Right forelimb (tissue), 1 donor: ENCODE measurements around the gene SRRM3.
"Not testable (repeated sequence)": the region's sequence is repeated elsewhere in the genome, so short reads cannot be mapped to it uniquely, and the experiment has no call there.

Experiments used
- DNase-seq: peaks from one replicate; pipeline ENCODE4 v3.0.0-alpha.2; 2018

Gene SRRM3

GRCh38 chr7:76317782-76318487, 116.2 kb downstream of the SRRM3 start:
- peak; percentile 98 for DNase-seq

- peak; percentile 78 for DNase-seq
These were observed 117.0 kb downstream of the SRRM3 start for GRCh38 chr7:76318488-76319353.

- no peak for DNase-seq
These were observed 123.4 kb downstream of the SRRM3 start for GRCh38 chr7:76325092-76325491.

- peak; percentile 13 for DNase-seq
These were observed 124.1 kb downstream of the SRRM3 start for GRCh38 chr7:76325811-76326210.

GRCh38 chr7:76326646-76327233, 125.0 kb downstream of the SRRM3 start:
- DNase-seq = no peak

DNA sequence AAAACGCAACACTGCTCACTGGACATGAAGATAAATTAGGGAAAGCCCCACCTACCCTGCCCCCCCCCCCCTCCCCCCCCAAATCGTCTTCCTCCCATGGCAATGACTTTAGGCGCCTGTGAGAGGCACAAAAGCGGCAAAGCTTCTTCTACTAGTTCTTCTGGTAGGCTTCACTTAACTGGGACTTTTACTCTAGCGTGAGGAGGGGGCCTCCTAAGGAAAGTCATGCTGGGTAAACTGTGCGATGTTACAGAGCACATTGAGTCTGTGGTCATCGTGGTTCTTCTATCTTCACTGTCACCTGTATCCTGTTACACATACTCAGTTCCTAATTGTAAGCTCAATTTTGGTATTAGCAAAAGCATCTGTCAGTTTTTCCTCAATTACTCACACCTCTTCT, 125.9 kb downstream of the SRRM3 start:
- DNase-seq = peak; percentile 10

- peak; percentile 15 for DNase-seq
These were observed 126.7 kb downstream of the SRRM3 start for GRCh38 chr7:76328389-76328788.

DNA sequence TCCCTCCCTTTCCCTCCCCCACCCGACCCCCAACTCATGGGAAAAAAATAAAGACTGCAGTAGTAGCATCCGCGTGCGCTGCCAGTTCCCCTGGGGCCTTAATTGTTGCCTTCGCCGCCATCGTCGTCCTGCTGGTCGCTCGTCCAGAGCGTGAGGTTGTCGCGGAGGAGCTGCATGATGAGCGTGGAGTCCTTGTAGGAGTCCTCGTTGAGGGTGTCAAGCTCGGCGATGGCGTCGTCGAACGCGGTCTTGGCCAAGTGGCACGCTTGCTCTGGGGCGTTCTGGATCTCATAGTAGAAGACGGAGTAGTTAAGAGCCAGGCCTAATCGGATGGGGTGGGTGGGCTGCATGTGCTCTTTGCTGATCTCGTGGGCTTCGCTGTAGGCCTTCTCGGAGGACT, 127.8 kb downstream of the SRRM3 start:
- DNase-seq = no peak

DNA sequence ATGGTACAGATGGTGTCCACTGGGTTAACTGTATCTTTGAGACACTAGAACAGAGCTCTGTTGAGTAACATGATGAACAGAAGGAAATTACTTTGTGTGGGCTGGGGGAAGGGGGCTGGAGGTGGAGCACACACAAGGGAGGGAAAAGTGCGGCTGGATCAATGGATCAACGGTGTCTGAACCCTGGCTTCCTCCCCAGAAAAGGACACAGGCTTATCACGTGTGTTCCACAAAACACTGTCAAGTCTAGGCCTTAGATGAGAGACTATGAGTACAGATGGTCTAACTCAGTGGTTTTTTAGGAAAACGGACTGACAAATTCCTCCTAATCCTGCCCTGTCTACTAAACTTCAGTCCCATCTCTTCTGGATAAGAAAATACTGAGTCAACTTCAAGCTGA, 128.6 kb downstream of the SRRM3 start:
- no peak for DNase-seq

GRCh38 chr7:76330673-76331072, 129.0 kb downstream of the SRRM3 start:
- DNase-seq = no peak

GRCh38 chr7:76332078-76332477, 130.4 kb downstream of the SRRM3 start:
- no peak for DNase-seq

- DNase-seq = no peak
These were observed 131.9 kb downstream of the SRRM3 start for GRCh38 chr7:76333511-76334101.

- DNase-seq = no peak
These were observed 132.7 kb downstream of the SRRM3 start for GRCh38 chr7:76334320-76334967.

GRCh38 chr7:76335417-76335816, 133.7 kb downstream of the SRRM3 start:
- not testable (repeated sequence) for DNase-seq

- DNase-seq = no peak
These were observed 134.4 kb downstream of the SRRM3 start for GRCh38 chr7:76336094-76336493.
